ENCODE data around the gene AACS.

GRCh38 chr12:125169451-125169850, 104.2 kb downstream of the AACS start:
- TF ChIP-seq SUZ12 (IDR thresholded peaks at IDR 0.05): no peak
- no peak for TF ChIP-seq SP1 (IDR thresholded peaks at IDR 0.05)
- no peak for TF ChIP-seq FOXK2 (IDR thresholded peaks at IDR 0.05)
- TF ChIP-seq FOXA1 (IDR thresholded peaks at IDR 0.05): no peak
